Smooth muscle cell (in vitro differentiated cells): ENCODE results near the gene RGMA. TPM values are rescaled to one million over a fixed set of nuclear protein-coding genes. Genes with fewer than 3 reads are reported as not detected.
"Not testable (repeated sequence)": the region's sequence is repeated elsewhere in the genome, so short reads cannot be mapped to it uniquely, and the experiment has no call there.

Experiments
- DNase-seq: peaks from one replicate; lab custom pipeline; 2025; ENCODE audit not compliant: unreplicated experiment; lab: John Stamatoyannopoulos, UW
- H2AFZ ChIP-seq: fragments of 200-600 bp; sonication (generic); 2 replicates; pipeline ENCODE4 v1.6.0; 2016; ENCODE audit warnings: antibody characterized with exemption, low read depth, mild to moderate bottlenecking
- H3F3A ChIP-seq: fragments of 200-600 bp; sonication (generic); 2 replicates; pipeline ENCODE4 v1.6.0; 2017; ENCODE audit warnings: antibody characterized with exemption, low read depth
- H3K27ac ChIP-seq: fragments of 200-600 bp; sonication (generic); 2 replicates; pipeline ENCODE4 v1.5.1; 2016; ENCODE audit warnings: low read depth, mild to moderate bottlenecking
- H3K27me3 ChIP-seq: fragments of 200-600 bp; sonication (generic); 2 replicates; pipeline ENCODE4 v1.6.1; 2016; ENCODE audit warnings: low read depth, mild to moderate bottlenecking
- H3K36me3 ChIP-seq: fragments of 200-600 bp; sonication (generic); 2 replicates; pipeline ENCODE4 v1.5.1; 2016; ENCODE audit warnings: low read depth
- H3K4me1 ChIP-seq: fragments of 200-600 bp; sonication (generic); 2 replicates; pipeline ENCODE4 v1.5.1; 2016; ENCODE audit warnings: low read depth
- H3K4me2 ChIP-seq: fragments of 200-600 bp; sonication (generic); 2 replicates; pipeline ENCODE4 v1.6.0; 2016; ENCODE audit warnings: mild to moderate bottlenecking
- H3K4me3 ChIP-seq: fragments of 200-600 bp; sonication (generic); 2 replicates; pipeline ENCODE4 v1.5.1; 2016; ENCODE audit warnings: mild to moderate bottlenecking
- H3K79me2 ChIP-seq: fragments of 200-600 bp; sonication (generic); 2 replicates; pipeline ENCODE4 v1.6.0; 2016; ENCODE audit warnings: low read depth, mild to moderate bottlenecking
- H3K9ac ChIP-seq: fragments of 200-600 bp; sonication (generic); 2 replicates; pipeline ENCODE4 v1.6.0; 2016; ENCODE audit warnings: low read depth
- H3K9me3 ChIP-seq: fragments of 200-600 bp; sonication (generic); replicated peaks from 2 replicates; pipeline ENCODE4 v1.5.1; 2016; ENCODE audit warnings: low read depth
- H4K20me1 ChIP-seq: fragments of 200-600 bp; sonication (generic); 2 replicates; pipeline ENCODE4 v1.6.0; 2016; ENCODE audit warnings: low read depth
- CTCF ChIP-seq: fragments of 200-600 bp; sonication (generic); IDR thresholded peaks from 2 replicates; pipeline ENCODE4 v1.5.1; 2017; ENCODE audit warnings: borderline replicate concordance, mild to moderate bottlenecking, antibody characterized with exemption; ENCODE audit not compliant: insufficient read depth, poor library complexity, severe bottlenecking
- WGBS: methylation state at CpG from one replicate; pipeline ENCODE4 v1.1.7; 2016; ENCODE audit warnings: low lambda C conversion rate; 5-methylcytosine and 5-hydroxymethylcytosine counted together
- polyA plus RNA-seq: library from polyadenylated mRNA; unstranded; fragments of >200 nt; fragmentation: Nextera tagmentation; extraction: Ambion mirVana; gene quantifications from 2 replicates; pipeline ENCODE4 v1.2.1, GENCODE V29; 2016
- total RNA-seq: library from RNA; depleted of rRNA; stranded (reverse); fragments of >200 nt; gene quantifications from 2 replicates; pipeline ENCODE4 v1.2.3, GENCODE V29; 2014

Gene RGMA
- total and polyA plus RNA-seq, 2 experiments from 2014 or later, result 0.04 to 0.35 TPM

- Histone ChIP-seq H3K4me1 (peaks cover 8% of the 10 kb centered on the region), H4K20me1 (no peaks in the 10 kb centered on the region), H3K4me3 (no peak overlapping the region), H3K9ac (no peak overlapping the region), H3K4me2 (no peak overlapping the region), H3K9me3 (no peaks in the 10 kb centered on the region), H3K79me2 (no peaks in the 10 kb centered on the region), H2AFZ (no peak overlapping the region), H3F3A (no peaks in the 10 kb centered on the region), H3K27me3 (no peaks in the 10 kb centered on the region), H3K27ac (no peak overlapping the region), H3K36me3 (no peaks in the 10 kb centered on the region)
- WGBS, result 87% methylated on average over 17 of the region's 18 CpGs
- DNase-seq, result no peak
- no peak for TF ChIP-seq CTCF
These were observed 53.7 kb downstream of the RGMA start for GRCh38 chr15:93035092-93035915.

- Histone ChIP-seq H3F3A (no peaks in the 10 kb centered on the region), H3K27me3 (no peaks in the 10 kb centered on the region), H3K9me3 (no peaks in the 10 kb centered on the region), H3K4me3 (no peak overlapping the region), H3K4me2 (no peak overlapping the region), H3K79me2 (no peaks in the 10 kb centered on the region), H2AFZ (no peak overlapping the region), H3K4me1 (peaks cover 8% of the 10 kb centered on the region), H4K20me1 (peaks cover 2% of the 10 kb centered on the region), H3K36me3 (no peaks in the 10 kb centered on the region), H3K9ac (no peak overlapping the region), H3K27ac (no peak overlapping the region)
- WGBS, result 90% methylated on average over 7 of the region's 7 CpGs
- DNase-seq, result no peak
- TF ChIP-seq CTCF, result no peak
These were observed 54.5 kb downstream of the RGMA start for GRCh38 chr15:93034512-93034911.

- 90% methylated on average over 10 of the region's 14 CpGs for WGBS
- TF ChIP-seq CTCF, result no peak
- Histone ChIP-seq H3K36me3 (no peaks in the 10 kb centered on the region), H3K9me3 (no peaks in the 10 kb centered on the region), H3K4me2 (no peak overlapping the region), H3K9ac (no peak overlapping the region), H3F3A (no peaks in the 10 kb centered on the region), H3K4me3 (no peak overlapping the region), H3K27me3 (no peaks in the 10 kb centered on the region), H3K4me1 (peaks cover 8% of the 10 kb centered on the region), H3K27ac (no peak overlapping the region), H4K20me1 (peaks cover 11% of the 10 kb centered on the region), H3K79me2 (no peaks in the 10 kb centered on the region), H2AFZ (no peak overlapping the region)
- DNase-seq, result no peak
These were observed 55.5 kb downstream of the RGMA start for GRCh38 chr15:93033434-93034045.

GRCh38 chr15:93032515-93033206, 56.4 kb downstream of the RGMA start:
- not testable (repeated sequence) for H3K27me3 ChIP-seq, H3K9me3 ChIP-seq, H3K4me1 ChIP-seq, H3K27ac ChIP-seq, H3K36me3 ChIP-seq, H3K79me2 ChIP-seq, H3K4me2 ChIP-seq, H3K4me3 ChIP-seq, DNase-seq, H2AFZ ChIP-seq, H3F3A ChIP-seq, H3K9ac ChIP-seq
- peaks cover 20% of the 10 kb centered on the region for H4K20me1 ChIP-seq
- 94% methylated on average over 21 of the region's 21 CpGs for WGBS

- 95% methylated on average over 43 of the region's 44 CpGs for WGBS
- H3K4me3 ChIP-seq, H3K36me3 ChIP-seq, H3K27me3 ChIP-seq, H3K27ac ChIP-seq, H3K4me1 ChIP-seq, H3K4me2 ChIP-seq, H3K9me3 ChIP-seq, H2AFZ ChIP-seq, H3K9ac ChIP-seq, H3K79me2 ChIP-seq, DNase-seq: not testable (repeated sequence)
- H3F3A ChIP-seq, result peaks cover 12% of the 10 kb centered on the region
- peaks cover 29% of the 10 kb centered on the region for H4K20me1 ChIP-seq
These were observed 57.2 kb downstream of the RGMA start for GRCh38 chr15:93031557-93032384.
